GM12864 (cell line): ENCODE data around the gene CDC37L1.

Source experiments
- DNase-seq: peaks from one replicate; pipeline ENCODE4 v3.0.0-alpha.2; 2011; ENCODE audit warnings: low read depth
- H3K4me3 ChIP-seq: 2 replicates; pipeline ENCODE4 v1.5.1; 2011; ENCODE audit warnings: mild to moderate bottlenecking, low read depth, low read length, control low read depth
- TF ChIP-seq, protein P1 (sequence below): IDR thresholded peaks from 2 replicates; pipeline ENCODE4 v1.5.1; 2011; ENCODE audit warnings: low read depth, mild to moderate bottlenecking, moderate library complexity, low read length, control low read depth, inconsistent platforms; ENCODE audit errors: missing control alignments

CDC37L1 gene

DNA sequence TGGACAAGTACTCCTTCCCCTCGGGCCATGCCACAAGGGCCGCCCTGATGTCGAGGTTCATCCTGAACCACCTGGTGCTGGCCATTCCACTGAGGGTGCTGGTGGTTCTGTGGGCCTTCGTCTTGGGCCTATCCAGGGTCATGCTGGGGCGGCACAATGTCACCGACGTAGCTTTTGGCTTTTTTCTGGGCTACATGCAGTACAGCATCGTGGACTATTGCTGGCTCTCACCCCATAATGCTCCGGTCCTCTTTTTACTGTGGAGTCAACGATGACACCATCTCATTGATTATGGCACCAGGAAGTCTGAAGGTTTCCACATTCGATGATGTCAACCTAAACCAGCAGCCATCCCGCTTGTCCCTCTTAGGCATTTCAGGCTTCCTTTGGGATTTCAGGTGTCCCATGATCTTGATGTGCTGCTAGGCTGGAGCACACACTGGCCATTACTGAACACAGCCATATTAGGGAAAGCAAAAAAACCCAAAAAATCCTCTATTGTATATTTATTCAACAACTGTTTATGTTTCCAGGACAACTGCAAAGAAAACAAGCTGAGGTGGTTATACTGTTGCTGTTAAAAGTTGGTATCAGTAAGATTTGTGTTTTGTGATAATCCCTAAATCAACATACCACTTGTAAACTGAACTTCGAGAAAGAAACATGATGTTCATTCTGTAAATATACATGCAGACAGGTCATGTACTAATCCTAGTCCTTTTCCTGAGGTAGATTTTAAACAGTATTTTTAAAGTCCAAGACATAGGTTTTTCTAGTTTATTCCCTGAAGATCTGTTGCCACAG is 16.2 kb upstream of the CDC37L1 start:
- DNase-seq, result no peak
- peak overlapping the region; percentile 82 for H3K4me3 ChIP-seq
- TF ChIP-seq, protein P1, sequence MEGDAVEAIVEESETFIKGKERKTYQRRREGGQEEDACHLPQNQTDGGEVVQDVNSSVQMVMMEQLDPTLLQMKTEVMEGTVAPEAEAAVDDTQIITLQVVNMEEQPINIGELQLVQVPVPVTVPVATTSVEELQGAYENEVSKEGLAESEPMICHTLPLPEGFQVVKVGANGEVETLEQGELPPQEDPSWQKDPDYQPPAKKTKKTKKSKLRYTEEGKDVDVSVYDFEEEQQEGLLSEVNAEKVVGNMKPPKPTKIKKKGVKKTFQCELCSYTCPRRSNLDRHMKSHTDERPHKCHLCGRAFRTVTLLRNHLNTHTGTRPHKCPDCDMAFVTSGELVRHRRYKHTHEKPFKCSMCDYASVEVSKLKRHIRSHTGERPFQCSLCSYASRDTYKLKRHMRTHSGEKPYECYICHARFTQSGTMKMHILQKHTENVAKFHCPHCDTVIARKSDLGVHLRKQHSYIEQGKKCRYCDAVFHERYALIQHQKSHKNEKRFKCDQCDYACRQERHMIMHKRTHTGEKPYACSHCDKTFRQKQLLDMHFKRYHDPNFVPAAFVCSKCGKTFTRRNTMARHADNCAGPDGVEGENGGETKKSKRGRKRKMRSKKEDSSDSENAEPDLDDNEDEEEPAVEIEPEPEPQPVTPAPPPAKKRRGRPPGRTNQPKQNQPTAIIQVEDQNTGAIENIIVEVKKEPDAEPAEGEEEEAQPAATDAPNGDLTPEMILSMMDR, result no peak

DNA sequence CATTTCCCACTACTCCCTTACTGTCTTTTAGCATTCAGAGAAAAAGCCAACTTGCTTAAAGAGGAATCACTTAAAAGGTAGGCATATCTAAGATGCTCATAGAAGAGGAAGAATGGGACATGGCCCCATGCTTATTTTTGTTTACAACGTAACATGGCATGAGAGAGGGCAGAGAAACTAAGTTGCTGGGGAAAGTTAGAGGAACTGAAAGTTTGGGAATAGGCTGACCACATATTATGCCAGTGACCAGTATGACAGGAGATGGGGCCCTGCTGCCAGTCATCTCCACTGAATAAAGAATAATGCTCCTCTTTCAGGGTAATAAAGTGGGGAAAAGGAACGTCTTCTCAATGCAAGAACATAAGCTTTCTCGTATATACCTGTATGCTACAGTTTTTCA is 15.4 kb upstream of the CDC37L1 start:
- H3K4me3 ChIP-seq, result no peak overlapping the region; the same call in 1 of the 2 replicates
- DNase-seq, result no peak

DNA sequence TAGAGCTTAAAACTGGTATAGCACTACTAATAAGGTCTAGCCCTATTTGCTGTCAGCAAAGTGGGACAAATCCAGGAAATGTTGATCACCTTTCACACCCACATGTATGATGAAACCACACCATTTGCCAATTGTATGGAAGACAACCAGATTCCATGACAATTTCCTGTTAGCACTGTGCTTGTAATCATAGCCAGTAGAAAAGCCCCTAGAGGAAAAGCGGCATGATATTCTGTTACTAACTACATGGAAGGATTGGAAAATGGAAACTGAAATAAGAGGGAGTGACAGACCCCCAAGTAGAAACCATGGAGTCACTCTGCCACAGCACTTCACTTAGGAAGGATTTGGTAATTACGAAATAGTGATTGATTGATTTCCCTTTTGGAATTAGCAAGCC is 14.0 kb upstream of the CDC37L1 start:
- no peak overlapping the region for H3K4me3 ChIP-seq
- DNase-seq, result no peak
- TF ChIP-seq, protein P1, result no peak

More for the DNA sequence above, 15.4 kb upstream of the CDC37L1 start:
- TF ChIP-seq, protein P1, result no peak

DNA sequence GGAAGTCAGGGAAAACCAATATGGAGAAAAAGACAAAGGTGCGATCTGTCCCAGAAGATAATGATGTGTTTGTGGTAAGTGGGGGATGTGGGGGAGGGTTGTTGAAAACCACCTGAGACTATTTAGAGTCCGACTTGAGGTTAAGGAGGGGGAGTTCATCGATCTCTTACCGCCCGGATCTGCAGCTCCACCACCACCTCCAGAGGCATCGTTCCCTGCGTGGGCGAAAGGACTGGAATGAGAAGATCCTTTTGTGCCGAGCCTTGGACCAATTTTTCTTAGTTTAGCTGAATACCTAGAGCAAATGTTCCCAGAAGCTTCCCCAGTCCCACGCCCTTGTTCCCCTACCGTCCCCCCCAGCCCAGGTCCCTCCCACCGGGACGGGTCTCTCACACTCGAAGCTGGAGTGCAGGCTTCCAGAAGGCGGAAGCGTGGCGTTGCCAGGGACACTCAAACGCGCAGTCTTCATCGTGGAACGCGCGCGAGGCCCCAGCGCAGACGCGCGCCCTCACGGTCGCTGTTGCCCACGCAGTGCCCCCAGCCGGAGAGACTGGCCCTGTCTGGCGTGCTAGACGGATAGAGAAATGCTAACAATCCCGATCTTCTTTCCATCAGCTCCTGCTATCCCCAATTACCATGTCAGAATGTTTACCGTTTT is 13.2 kb upstream of the CDC37L1 start, which contains the start of gene SPATA6L:
SPATA6L (minus strand) TSS at position 439 of the 658 bp plus-strand sequence; CDS start at position 209, 230 bp downstream.
- H3K4me3 ChIP-seq, result peak within 1 kb of the TSS; percentile 57
- TF ChIP-seq, protein P1, result no peak
- DNase-seq, result no peak

DNA sequence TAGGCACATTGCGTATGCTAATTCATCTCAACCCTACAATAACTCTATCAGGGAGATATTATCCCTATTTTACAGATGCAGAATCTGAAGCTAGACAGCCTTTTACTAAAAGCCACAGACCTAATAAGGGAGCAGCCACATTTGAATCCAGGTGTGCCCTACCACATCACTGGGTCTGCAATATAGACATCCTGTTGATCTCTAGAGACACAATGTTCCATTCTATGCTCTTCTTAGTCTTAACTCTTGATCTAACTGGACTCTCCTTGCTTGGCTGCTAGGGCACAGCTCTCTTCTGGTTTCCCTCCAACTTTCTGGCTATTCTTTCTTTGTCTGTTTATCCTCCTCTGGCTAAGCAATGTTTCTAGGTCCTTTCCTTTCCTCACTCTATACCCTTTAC is 11.7 kb upstream of the CDC37L1 start:
- TF ChIP-seq, protein P1, result no peak
- DNase-seq, result no peak
- H3K4me3 ChIP-seq, result no peak overlapping the region

DNA sequence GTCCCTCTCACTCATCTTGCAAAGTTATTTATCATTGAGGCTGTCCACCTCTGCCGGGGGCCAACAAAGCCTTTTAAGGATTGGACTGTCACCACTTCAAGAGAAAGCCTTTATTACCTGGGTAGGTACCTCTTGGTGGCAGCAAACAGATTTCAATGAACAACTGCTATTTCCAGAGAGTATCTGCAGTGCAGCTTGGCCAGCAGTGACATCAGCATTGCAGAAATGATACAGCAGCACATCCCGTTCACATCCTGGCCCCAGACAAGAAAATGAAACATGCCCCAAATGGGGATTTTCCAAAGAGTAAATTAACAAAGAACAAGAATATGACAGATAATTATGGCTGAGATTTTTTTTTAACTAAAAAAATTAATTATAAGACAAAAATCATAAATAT is 10.8 kb upstream of the CDC37L1 start:
- TF ChIP-seq, protein P1, result no peak
- no peak overlapping the region for H3K4me3 ChIP-seq
- no peak for DNase-seq
